Natural killer cell (primary cell): ENCODE measurements around the gene AK1. TPM values are rescaled to one million over a fixed set of nuclear protein-coding genes. Genes with fewer than 3 reads are reported as not detected.
A peak's percentile ranks its signal among the peaks of the same experiment; 100 is the strongest.
"Not testable (repeated sequence)": the region's sequence is repeated elsewhere in the genome, so short reads cannot be mapped to it uniquely, and the experiment has no call there.

ENCODE experiments used
- ATAC-seq, 3 donors: fragments of 150-1000 bp in 2 of 3; fragments of 200-7000 bp in 1 of 3; cut with Tn5 transposase; 1 replicate in 1 of 3; 2 replicates in 2 of 3; pipeline ENCODE4 v1.10.0; 2021; ENCODE audit warnings: mild to moderate bottlenecking in 2 of 3, moderate library complexity in 2 of 3
- DNase-seq, 2 donors: peaks; one replicate each; pipeline versions ENCODE4 v3.0.0 to v3.0.0-alpha.2; 2013 to 2021; ENCODE audit warnings: mixed read lengths in 1 of 2
- H3K27ac ChIP-seq: one replicate; pipeline ENCODE4 v1.5.1; 2013; ENCODE audit warnings: mild to moderate bottlenecking, low read length
- H3K27me3 ChIP-seq: one replicate; pipeline ENCODE4 v1.6.1; 2013; ENCODE audit warnings: low read length; ENCODE audit not compliant: control insufficient read depth, insufficient read depth
- H3K36me3 ChIP-seq: one replicate; pipeline ENCODE4 v1.6.1; 2013; ENCODE audit warnings: low read length; ENCODE audit not compliant: control insufficient read depth, insufficient read depth
- H3K4me1 ChIP-seq: one replicate; pipeline ENCODE4 v1.6.1; 2013; ENCODE audit warnings: low read length; ENCODE audit not compliant: control insufficient read depth, insufficient read depth
- H3K4me3 ChIP-seq: one replicate; pipeline ENCODE4 v1.5.1; 2013; ENCODE audit warnings: low read length
- H3K9me3 ChIP-seq: one replicate; pipeline ENCODE4 v1.6.1; 2013; ENCODE audit warnings: low read length; ENCODE audit not compliant: control insufficient read depth, insufficient read depth
- H3K27ac Mint-ChIP-seq, 2 donors: one replicate each; pipeline ENCODE4 v1.8.0; 2022; ENCODE audit warnings: mild to moderate bottlenecking in 2 of 2, mixed read lengths in 2 of 2, moderate library complexity in 1 of 2
- H3K27me3 Mint-ChIP-seq, 2 donors: one replicate each; pipeline ENCODE4 v1.8.0; 2022; ENCODE audit warnings: low read depth in 2 of 2, mixed read lengths in 2 of 2
- H3K36me3 Mint-ChIP-seq: one replicate; pipeline ENCODE4 v1.8.0; 2022; ENCODE audit warnings: mixed read lengths
- H3K4me1 Mint-ChIP-seq, 2 donors: one replicate each; pipeline ENCODE4 v1.8.0; 2022; ENCODE audit warnings: mixed read lengths in 2 of 2
- H3K4me3 Mint-ChIP-seq: one replicate; pipeline ENCODE4 v1.8.0; 2022; ENCODE audit warnings: mild to moderate bottlenecking, moderate library complexity, mixed read lengths
- H3K9me3 Mint-ChIP-seq, 2 donors: one replicate each; pipeline ENCODE4 v1.8.0; 2022; ENCODE audit warnings: mixed read lengths in 2 of 2
- WGBS: methylation state at CpG from one replicate; pipeline ENCODE4 v1.1.7; 2013; ENCODE audit warnings: missing lambda C conversion rate; ENCODE audit not compliant: insufficient coverage; 5-methylcytosine and 5-hydroxymethylcytosine counted together
- intact Hi-C: fragments of 100-400 bp; cut with micrococcal nuclease; formaldehyde crosslinking; loops from one replicate; pipeline ENCODE4 v1.14.2; 2022
- total RNA-seq, 4 donors: library from RNA; stranded (reverse); fragments of 120-200 nt in 1 of 4; gene quantifications; one replicate each; pipeline versions ENCODE4 v1.2.3 to v1.2.4, GENCODE V29; 2013 to 2022
- TF ChIP-seq, protein P1 (sequence below): fragments of 200-600 bp; IDR thresholded peaks from one replicate; pipeline ENCODE4 v1.8.0; 2022; ENCODE audit warnings: antibody characterized with exemption

Gene AK1
- total RNA-seq, 3 donors from 2014 or later (not counting 1 experiment from before 2014, with no cell fraction given): 47.3 to 76.3 (median 54.2) TPM

DNA sequence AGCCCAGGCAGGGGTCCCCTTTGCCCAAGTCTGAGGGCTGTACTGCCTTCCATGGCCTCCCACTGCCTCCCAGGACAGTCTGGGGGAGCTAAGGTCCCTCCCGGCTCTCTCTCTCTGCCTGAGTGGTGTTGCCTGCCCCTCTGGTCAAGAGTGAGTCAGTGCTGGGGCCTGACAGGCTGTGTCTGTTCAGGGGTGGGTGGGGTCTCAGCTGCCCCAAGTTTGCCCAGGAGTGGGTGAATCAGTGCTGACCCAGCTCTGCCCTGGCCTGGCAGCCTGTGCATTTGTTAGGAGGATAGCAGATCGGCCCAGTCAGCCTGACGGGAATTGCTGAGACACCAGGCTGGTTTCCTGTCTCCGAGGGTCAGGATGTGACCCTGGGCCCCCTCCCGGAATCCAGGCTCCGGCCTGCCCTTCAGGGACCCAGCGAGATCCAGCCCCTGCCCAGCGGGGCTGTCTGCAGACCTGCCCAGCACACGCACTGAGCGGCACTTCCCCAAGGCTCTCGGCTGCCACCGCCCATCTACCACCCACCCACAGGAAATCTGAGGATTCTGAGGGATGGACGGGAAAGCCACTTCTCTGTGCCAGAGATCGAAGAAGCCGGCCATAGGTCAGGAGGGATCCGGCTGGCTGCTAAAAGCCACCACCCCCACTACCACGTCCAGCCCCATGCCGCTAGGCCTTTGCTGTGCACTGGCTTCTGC, 38.9 kb downstream of the AK1 start:
- WGBS: 69% methylated on average over 18 of the region's 18 CpGs
- DNase-seq: no peak
- H3K27ac Mint-ChIP-seq: peak overlapping the region in 1 of 2 donors; percentile 63
- no peaks in the 10 kb centered on the region for H3K4me1 Mint-ChIP-seq
- peak in 1 of 3 donors; percentile 40 for ATAC-seq
- no peaks in the 10 kb centered on the region for H3K27me3 ChIP-seq
- H3K36me3 ChIP-seq: peaks cover 4% of the 10 kb centered on the region
- intact Hi-C loops: no loop called here
- no peaks in the 10 kb centered on the region for H3K9me3 Mint-ChIP-seq
- H3K4me3 ChIP-seq: no peak overlapping the region
- TF ChIP-seq, protein P1, sequence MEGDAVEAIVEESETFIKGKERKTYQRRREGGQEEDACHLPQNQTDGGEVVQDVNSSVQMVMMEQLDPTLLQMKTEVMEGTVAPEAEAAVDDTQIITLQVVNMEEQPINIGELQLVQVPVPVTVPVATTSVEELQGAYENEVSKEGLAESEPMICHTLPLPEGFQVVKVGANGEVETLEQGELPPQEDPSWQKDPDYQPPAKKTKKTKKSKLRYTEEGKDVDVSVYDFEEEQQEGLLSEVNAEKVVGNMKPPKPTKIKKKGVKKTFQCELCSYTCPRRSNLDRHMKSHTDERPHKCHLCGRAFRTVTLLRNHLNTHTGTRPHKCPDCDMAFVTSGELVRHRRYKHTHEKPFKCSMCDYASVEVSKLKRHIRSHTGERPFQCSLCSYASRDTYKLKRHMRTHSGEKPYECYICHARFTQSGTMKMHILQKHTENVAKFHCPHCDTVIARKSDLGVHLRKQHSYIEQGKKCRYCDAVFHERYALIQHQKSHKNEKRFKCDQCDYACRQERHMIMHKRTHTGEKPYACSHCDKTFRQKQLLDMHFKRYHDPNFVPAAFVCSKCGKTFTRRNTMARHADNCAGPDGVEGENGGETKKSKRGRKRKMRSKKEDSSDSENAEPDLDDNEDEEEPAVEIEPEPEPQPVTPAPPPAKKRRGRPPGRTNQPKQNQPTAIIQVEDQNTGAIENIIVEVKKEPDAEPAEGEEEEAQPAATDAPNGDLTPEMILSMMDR: no peak
- no peak overlapping the region for H3K4me3 Mint-ChIP-seq
- H3K27me3 Mint-ChIP-seq: no peaks in the 10 kb centered on the region
- H3K27ac ChIP-seq: no peak overlapping the region
- H3K4me1 ChIP-seq: peaks cover 14% of the 10 kb centered on the region
- no peaks in the 10 kb centered on the region for H3K9me3 ChIP-seq
- H3K36me3 Mint-ChIP-seq: no peaks in the 10 kb centered on the region

DNA sequence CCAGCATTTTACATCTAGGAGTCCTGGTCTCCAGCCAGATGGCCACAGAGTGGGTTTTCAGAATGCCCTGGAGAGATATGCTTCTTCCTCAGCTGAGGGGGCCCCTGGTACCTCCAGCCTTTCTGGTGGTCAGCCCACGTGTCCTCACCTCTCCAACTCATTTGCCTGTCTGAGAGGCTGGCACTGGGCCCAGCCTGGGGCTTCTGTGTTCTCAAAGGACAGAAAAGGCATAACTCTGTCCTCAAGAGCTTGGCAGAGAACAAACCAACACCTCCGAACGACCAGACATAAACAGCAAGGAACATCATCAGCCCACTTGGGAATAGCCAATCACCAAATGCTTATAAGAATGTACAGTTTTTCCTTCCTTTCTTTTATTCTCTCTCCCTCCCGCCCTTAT, 40.1 kb downstream of the AK1 start:
- H3K4me3 Mint-ChIP-seq: no peak overlapping the region
- peaks cover 14% of the 10 kb centered on the region for H3K4me1 ChIP-seq
- no peak for DNase-seq
- no peaks in the 10 kb centered on the region for H3K36me3 Mint-ChIP-seq
- H3K9me3 ChIP-seq: no peaks in the 10 kb centered on the region
- H3K27me3 ChIP-seq: no peaks in the 10 kb centered on the region
- 58% methylated on average over 4 of the region's 4 CpGs for WGBS
- no peaks in the 10 kb centered on the region for H3K27me3 Mint-ChIP-seq
- no peaks in the 10 kb centered on the region for H3K4me1 Mint-ChIP-seq
- H3K27ac ChIP-seq: no peak overlapping the region
- no peak overlapping the region for H3K4me3 ChIP-seq
- TF ChIP-seq, protein P1: no peak
- H3K36me3 ChIP-seq: peaks cover 4% of the 10 kb centered on the region
- intact Hi-C loops: no loop called here
- no peak for ATAC-seq
- no peaks in the 10 kb centered on the region for H3K9me3 Mint-ChIP-seq
- H3K27ac Mint-ChIP-seq: no peak overlapping the region

DNA sequence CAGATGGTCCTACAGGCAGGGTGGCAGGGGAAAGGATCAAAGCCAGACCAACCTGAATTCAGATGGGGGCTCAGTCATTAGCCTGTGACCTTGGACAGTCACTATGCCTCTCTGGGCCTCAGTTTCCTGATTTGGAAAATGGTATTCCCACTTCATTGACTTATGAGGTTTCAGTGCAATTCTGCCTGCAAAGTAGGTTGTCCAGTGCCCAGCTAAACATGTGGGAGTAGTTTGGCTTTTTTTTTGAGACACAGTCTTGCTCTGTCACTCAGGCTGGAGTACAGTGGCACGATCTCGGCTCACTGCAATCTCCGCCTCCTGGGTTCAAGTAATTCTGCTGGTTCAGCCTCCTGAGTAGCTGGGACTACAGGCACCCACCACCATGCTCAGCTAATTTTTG, 40.9 kb downstream of the AK1 start:
- H3K36me3 ChIP-seq, H3K4me3 ChIP-seq, H3K27ac Mint-ChIP-seq, H3K36me3 Mint-ChIP-seq, H3K4me1 Mint-ChIP-seq, ATAC-seq, H3K27me3 ChIP-seq, H3K27ac ChIP-seq, DNase-seq, H3K4me3 Mint-ChIP-seq, H3K9me3 Mint-ChIP-seq, H3K27me3 Mint-ChIP-seq, H3K9me3 ChIP-seq, intact Hi-C loops: not testable (repeated sequence)
- 93% methylated on average over 3 of the region's 3 CpGs for WGBS
- peaks cover 14% of the 10 kb centered on the region for H3K4me1 ChIP-seq

DNA sequence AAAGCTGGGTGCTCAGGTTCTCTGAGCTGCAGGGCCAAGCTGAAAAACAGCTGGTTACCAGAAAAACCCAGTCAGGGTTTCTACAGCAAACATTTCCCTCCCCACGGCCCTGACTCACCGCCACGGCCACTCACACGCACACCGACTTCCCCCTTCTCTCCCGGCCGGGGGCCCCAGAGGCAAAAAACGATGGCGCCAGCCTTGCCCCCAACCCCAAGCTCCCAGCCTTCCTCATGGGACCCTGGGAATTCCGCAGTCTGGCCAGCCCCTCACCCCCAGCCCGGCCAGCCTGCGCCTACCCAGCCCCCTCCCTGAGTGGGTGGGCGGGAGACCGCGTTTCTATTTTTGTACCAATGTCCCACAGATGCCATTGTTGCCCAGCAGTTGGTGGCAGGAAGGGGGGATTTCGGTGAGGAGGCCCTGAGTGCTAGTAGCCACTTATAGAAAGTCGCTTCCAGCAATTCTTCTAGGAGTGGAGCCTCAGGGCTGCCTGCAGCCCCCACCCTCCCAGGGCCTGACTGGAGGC, 41.4 kb downstream of the AK1 start:
- TF ChIP-seq, protein P1: no peak
- 37% methylated on average over 17 of the region's 17 CpGs for WGBS
- Mint-ChIP-seq H3K4me1 (no peaks in the 10 kb centered on the region), H3K4me3 (no peak overlapping the region), H3K36me3 (no peaks in the 10 kb centered on the region), H3K9me3 (no peaks in the 10 kb centered on the region), H3K27ac (no peak overlapping the region), H3K27me3 (no peaks in the 10 kb centered on the region)
- H3K27ac ChIP-seq: no peak overlapping the region
- peak in 1 of 3 donors; percentile 34 for ATAC-seq
- no peaks in the 10 kb centered on the region for H3K27me3 ChIP-seq
- H3K4me3 ChIP-seq: no peak overlapping the region
- no peaks in the 10 kb centered on the region for H3K36me3 ChIP-seq
- H3K4me1 ChIP-seq: peaks cover 14% of the 10 kb centered on the region
- intact Hi-C loops: no loop called here
- no peak for DNase-seq
- H3K9me3 ChIP-seq: no peaks in the 10 kb centered on the region
